Epithelial cell of esophagus (primary cell): ENCODE measurements around the gene POGK.
A peak's percentile ranks its signal among the peaks of the same experiment; 100 is the strongest.
"Not testable (repeated sequence)": the region's sequence is repeated elsewhere in the genome, so short reads cannot be mapped to it uniquely, and the experiment has no call there.

Source experiments
- DNase-seq: peaks from one replicate; pipeline ENCODE4 v3.0.0; 2010; ENCODE audit warnings: low read depth
- H3K4me3 ChIP-seq: 2 replicates; pipeline ENCODE4 v1.5.1; 2011; ENCODE audit warnings: mild to moderate bottlenecking, low read length, control low read depth
- TF ChIP-seq, protein P1 (sequence below): IDR thresholded peaks from 2 replicates; pipeline ENCODE4 v1.5.1; 2011; ENCODE audit warnings: low read depth, mild to moderate bottlenecking, low read length, control low read depth, inconsistent platforms; ENCODE audit not compliant: insufficient read depth; ENCODE audit errors: missing control alignments

POGK gene

DNA sequence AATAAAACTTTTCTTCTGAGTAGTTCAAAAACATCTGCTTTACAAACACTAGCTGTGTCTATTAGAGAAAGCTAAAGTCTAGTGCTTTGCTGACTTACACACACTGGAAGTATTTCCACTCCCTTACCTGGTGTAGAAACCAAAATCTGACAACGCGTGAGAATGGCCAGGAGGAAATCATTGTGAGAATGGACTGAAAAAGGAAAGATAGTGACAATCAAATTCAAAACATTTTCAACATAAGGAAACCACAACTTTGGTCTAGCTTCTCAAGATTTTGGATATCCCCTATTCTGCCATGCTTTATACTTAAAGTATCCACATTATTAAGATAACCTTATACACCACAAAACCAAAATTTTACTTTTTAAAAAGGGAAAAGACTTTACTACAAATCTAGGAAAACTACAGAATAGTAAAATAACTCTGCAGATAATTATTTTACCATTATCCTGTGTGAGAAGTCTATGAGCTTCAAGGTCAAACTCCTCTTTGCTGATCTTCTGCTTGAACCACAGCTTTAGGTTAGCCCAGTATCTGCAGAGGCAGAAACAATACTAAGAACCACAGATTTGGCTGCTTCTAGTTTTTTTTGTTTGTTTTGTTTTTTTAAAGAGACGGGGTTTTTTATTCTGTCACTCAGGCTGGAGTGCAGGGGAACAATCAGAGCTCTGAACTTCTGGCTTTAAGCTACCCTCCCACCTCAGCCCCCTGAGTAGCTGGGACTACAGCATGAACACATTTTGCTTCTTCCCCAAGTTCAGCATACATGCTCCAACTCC, 30.2 kb downstream of the POGK start:
- H3K4me3 ChIP-seq: no peak overlapping the region
- DNase-seq: no peak
- TF ChIP-seq, protein P1, sequence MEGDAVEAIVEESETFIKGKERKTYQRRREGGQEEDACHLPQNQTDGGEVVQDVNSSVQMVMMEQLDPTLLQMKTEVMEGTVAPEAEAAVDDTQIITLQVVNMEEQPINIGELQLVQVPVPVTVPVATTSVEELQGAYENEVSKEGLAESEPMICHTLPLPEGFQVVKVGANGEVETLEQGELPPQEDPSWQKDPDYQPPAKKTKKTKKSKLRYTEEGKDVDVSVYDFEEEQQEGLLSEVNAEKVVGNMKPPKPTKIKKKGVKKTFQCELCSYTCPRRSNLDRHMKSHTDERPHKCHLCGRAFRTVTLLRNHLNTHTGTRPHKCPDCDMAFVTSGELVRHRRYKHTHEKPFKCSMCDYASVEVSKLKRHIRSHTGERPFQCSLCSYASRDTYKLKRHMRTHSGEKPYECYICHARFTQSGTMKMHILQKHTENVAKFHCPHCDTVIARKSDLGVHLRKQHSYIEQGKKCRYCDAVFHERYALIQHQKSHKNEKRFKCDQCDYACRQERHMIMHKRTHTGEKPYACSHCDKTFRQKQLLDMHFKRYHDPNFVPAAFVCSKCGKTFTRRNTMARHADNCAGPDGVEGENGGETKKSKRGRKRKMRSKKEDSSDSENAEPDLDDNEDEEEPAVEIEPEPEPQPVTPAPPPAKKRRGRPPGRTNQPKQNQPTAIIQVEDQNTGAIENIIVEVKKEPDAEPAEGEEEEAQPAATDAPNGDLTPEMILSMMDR: no peak

DNA sequence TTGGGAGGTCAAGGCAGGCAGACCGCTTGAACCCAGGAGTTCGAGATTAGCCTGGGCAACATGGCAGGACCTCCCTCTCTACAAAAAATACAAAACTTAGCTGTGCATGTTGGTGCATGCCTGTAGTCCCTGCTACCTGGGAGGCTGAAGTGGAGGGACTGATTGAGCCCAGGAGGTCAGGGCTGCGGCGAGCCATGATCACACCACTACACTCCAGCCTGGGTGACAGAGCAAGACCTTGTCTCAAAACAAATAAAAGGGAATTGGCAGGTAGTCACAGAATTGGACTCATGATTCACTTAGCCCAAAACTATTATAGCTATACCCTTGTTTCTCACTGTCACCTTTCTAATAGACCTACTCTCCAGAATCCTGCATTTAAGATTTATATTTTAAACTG, 31.3 kb downstream of the POGK start:
- DNase-seq: no peak
- H3K4me3 ChIP-seq: no peak overlapping the region
- TF ChIP-seq, protein P1: no peak

DNA sequence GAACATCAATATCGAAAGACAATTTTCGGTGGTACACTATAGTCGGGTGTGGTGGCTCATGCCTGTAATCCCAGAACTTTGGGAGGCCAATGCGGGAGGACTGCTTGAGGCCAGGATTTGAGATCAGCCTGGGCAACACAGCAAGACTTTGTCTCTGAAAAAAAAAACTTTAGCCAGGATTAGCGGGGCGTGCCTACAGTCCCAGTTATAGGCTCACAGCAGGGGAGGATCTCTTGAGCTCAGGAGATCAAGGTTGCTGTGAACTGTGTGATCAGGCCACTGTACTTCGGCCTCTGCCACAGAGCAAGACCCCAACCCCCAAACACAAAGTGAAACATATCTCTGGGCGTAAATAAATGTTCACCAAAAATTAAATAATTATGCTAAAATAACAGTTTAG, 35.2 kb downstream of the POGK start:
- TF ChIP-seq, protein P1: no peak
- no peak overlapping the region for H3K4me3 ChIP-seq
- DNase-seq: no peak

DNA sequence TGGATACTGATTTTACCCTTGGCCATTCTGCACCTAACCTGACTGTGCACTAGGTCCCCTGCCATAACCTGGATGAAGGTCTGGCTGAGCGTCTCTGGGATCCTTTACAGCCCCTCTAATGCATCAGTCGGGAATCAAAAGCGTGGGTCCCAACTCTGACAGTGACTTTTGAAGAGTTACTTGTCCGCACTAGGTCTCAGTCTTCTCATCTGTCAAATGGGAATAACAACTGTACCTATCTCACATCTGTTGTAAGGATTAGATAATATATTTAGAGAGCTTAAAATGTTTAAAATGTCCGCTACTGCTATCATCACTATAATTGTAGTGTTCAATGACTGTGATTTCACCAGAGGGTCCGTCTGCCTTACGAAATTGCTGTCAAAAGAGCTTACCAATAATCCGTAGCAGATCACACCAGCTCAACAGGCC, 36.0 kb downstream of the POGK start:
- DNase-seq: no peak
- H3K4me3 ChIP-seq: peak overlapping the region; percentile 59
- TF ChIP-seq, protein P1: no peak

DNA sequence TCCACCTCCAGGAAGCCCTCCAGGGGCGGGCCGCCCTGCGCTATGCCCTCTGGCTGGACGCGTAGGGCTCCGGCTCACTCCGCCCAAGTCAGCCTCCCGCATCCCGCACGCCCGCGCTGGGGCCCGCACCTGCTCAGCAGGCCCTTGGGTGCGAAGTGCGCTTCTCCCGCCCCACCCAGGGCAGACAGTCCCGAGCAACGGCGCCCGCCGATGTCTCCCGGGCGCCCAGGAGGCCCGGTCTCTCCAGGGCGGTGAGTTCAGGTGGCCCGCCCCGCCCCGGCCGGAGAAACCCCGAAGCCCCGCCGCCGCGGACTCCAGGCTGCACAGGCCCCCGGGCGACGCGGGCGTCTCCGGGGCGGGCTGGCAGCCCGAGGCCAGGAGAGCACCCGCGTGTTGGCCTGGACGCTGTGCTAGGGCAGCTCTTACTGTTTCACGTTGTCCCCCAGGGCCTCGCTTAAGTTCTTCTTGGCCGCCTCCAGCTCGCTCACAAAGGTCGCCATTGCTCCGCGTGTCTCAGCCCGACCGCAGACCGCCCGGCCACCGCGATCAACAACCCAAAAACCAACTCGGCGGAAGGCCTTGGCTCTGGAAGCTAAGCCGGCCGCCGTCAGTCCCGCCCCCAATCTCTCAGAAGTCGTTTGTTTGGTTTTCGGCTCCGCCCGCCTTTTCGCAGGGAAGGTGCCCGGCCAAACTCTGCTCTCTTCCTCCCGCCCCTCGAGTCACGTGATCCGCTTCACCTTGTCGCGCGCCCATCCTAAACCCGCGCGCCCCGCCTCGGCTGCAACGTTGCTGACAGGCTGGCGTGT, 36.7 kb downstream of the POGK start, which contains the start of gene TADA1:
TSS of gene TADA1 (minus strand) at position 531 of the 806 bp plus-strand sequence. CDS start at position 500, 31 bp downstream.
- TF ChIP-seq, protein P1: no peak
- H3K4me3 ChIP-seq: peak within 1 kb of the TSS; percentile 59
- peak; percentile 99 for DNase-seq

DNA sequence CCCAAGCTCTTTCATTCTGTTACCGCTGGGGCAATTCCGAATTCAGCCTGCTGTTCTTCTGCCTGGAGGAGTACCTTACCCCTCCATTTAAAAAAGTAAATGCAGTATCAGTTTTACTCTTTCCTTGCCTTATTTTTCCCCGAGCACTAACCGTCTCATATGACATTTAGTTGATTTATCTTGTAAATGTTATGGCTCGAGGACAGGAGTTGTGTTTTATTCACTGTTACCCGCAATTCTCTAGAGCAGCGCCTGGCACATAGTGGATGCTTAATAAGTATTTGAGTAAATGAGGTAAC, 37.2 kb downstream of the POGK start:
- TF ChIP-seq, protein P1: peak; percentile 38
- peak overlapping the region; percentile 59 for H3K4me3 ChIP-seq
- no peak for DNase-seq

DNA sequence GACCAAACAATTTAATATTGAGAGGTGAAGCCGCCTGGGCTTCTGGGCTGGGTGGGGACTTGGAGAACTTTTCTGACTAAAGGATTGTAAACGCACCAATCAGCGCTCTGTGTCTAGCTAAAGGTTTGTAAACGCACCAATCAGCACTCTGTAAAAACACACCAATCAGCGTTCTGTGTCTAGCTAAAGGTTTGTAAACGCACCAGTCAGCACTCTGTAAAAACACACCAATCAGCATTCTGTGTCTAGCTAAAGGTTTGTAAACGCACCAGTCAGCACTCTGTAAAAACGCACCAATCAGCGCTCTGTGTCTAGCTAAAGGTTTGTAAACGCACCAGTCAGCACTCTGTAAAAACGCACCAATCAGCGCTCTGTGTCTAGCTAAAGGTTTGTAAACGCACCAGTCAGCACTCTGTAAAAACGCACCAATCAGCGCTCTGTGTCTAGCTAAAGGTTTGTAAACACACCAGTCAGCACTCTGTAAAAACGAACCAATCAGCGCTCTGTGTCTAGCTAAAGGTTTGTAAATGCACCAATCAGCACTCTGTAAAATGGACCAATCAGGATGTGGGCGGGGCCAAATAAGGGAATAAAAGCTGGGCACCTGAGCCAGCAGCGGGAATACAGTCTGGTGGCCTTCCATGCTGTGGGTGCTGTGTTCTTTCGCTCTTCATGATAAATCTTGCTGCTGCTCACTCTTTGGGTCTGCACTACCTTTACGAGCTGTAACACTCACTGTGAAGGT, 39.1 kb downstream of the POGK start:
- not testable (repeated sequence) for H3K4me3 ChIP-seq, DNase-seq
